ENCODE measurements around the gene CAND1. TPM values are rescaled to one million over a fixed set of nuclear protein-coding genes. Genes with fewer than 3 reads are reported as not detected.

The CAND1 gene
- total and polyA plus RNA-seq, 4 donors = 25.4 to 66.1 (median 45.7) TPM

DNA sequence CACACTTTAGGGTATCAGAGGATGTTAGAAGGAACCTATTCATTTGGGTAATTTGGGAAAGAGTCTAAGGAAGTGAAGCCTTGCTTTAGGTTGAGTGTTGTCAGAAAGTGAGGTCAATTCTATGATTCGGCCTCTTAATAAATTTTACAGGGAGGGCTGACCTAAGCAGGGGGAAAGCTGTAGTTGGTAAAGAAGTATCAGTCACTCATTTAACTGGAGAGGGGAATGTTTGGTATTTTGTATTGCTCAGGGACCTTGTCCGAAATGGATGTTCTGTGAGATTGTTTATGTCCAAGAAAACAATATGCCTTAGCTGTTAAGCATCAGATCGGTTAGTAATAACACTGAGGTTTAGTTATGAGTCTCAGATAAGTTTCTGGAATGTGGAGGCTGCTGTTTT, 7.3 kb downstream of the CAND1 start:
- Histone ChIP-seq H3K9me3 (ENCODE audit: control insufficient read depth in 4 of 4, low read length in 3 of 4) (no peaks in the 10 kb centered on the region), H3K27ac (ENCODE audit: low read depth in 1 of 2, low read length in 2 of 2) (no peak overlapping the region), H3K27me3 (ENCODE audit: control insufficient read depth in 4 of 4, insufficient read depth in 4 of 4, low read length in 3 of 4) (no peaks in the 10 kb centered on the region), H3K9ac (ENCODE audit: low read depth in 1 of 2, low read length in 2 of 2) (no peak overlapping the region), H3K4me3 (ENCODE audit: low read depth in 1 of 3, low read length in 3 of 3) (no peak overlapping the region), H3K4me1 (ENCODE audit: control insufficient read depth in 4 of 4, insufficient read depth in 4 of 4, low read length in 3 of 4) (peaks cover 5 to 28% (median 19%) of the 10 kb centered on the region in 4 donors), H3K36me3 (ENCODE audit: control insufficient read depth in 4 of 4, insufficient read depth in 3 of 4, low read depth in 1 of 4, low read length in 3 of 4) (no peaks in the 10 kb centered on the region)
- DNase-seq (ENCODE audit: low spot score) = no peak
- TF ChIP-seq TAF1 (conservative IDR thresholded peaks at IDR 0.05) = no peak
- no peak for TF ChIP-seq EGR1 (IDR thresholded peaks at IDR 0.05; ENCODE audit: low read depth in 2 of 2)
- 94% methylated on average over 3 of the region's 3 CpGs for WGBS

DNA sequence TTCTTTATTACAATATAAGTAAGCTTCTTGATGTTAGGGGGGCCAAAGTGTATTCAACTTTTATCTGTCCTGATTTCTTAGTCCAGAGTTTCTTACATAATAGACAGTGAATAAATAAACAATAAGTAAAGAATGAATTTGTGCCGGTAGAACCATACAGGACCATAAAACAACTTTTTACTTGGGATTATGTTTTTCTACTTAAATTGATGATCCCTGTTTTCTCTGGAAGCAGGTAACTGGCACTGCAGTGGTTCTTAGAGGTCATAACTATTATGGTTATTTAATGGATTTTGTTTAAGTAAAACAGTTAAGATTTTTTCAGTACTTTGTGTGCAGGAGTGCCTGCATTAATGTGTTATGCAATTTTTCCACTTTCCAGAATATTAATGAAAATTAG, 10.5 kb downstream of the CAND1 start:
- no peaks in the 10 kb centered on the region for H3K9me3 ChIP-seq (ENCODE audit: control insufficient read depth in 4 of 4, low read length in 3 of 4)
- no peak overlapping the region for H3K9ac ChIP-seq (ENCODE audit: low read depth in 1 of 2, low read length in 2 of 2)
- H3K36me3 ChIP-seq (ENCODE audit: control insufficient read depth in 4 of 4, insufficient read depth in 3 of 4, low read depth in 1 of 4, low read length in 3 of 4) = peaks cover 0 to 2% (median 0%) of the 10 kb centered on the region in 4 donors
- TF ChIP-seq HNF4G (IDR thresholded peaks at IDR 0.05) = no peak
- TF ChIP-seq RAD21 (IDR thresholded peaks at IDR 0.05) = no peak
- no peak for TF ChIP-seq RXRA (IDR thresholded peaks at IDR 0.05)
- no peak for TF ChIP-seq SP1 (IDR thresholded peaks at IDR 0.05)
- no peak for TF ChIP-seq EGR1 (IDR thresholded peaks at IDR 0.05; ENCODE audit: low read depth in 2 of 2)
- TF ChIP-seq, protein P1, sequence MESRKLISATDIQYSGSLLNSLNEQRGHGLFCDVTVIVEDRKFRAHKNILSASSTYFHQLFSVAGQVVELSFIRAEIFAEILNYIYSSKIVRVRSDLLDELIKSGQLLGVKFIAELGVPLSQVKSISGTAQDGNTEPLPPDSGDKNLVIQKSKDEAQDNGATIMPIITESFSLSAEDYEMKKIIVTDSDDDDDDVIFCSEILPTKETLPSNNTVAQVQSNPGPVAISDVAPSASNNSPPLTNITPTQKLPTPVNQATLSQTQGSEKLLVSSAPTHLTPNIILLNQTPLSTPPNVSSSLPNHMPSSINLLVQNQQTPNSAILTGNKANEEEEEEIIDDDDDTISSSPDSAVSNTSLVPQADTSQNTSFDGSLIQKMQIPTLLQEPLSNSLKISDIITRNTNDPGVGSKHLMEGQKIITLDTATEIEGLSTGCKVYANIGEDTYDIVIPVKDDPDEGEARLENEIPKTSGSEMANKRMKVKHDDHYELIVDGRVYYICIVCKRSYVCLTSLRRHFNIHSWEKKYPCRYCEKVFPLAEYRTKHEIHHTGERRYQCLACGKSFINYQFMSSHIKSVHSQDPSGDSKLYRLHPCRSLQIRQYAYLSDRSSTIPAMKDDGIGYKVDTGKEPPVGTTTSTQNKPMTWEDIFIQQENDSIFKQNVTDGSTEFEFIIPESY (IDR thresholded peaks at IDR 0.05) = no peak
- TF ChIP-seq TAF1 (conservative IDR thresholded peaks at IDR 0.05) = no peak
- no peak for TF ChIP-seq FOXA2 (IDR thresholded peaks at IDR 0.05)
- no peak for TF ChIP-seq NR2F2 (IDR thresholded peaks at IDR 0.05)
- TF ChIP-seq HNF4A (conservative IDR thresholded peaks at IDR 0.05) = no peak
- TF ChIP-seq, protein P2, sequence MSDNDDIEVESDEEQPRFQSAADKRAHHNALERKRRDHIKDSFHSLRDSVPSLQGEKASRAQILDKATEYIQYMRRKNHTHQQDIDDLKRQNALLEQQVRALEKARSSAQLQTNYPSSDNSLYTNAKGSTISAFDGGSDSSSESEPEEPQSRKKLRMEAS (IDR thresholded peaks at IDR 0.05) = no peak
- TF ChIP-seq, protein P3, sequence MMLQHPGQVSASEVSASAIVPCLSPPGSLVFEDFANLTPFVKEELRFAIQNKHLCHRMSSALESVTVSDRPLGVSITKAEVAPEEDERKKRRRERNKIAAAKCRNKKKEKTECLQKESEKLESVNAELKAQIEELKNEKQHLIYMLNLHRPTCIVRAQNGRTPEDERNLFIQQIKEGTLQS (IDR thresholded peaks at IDR 0.05) = no peak
- no peak for TF ChIP-seq YY1 (IDR thresholded peaks at IDR 0.05)
- TF ChIP-seq FOXA1 (IDR thresholded peaks at IDR 0.05) = no peak
- TF ChIP-seq JUND (IDR thresholded peaks at IDR 0.05) = no peak
- no peak for TF ChIP-seq GABPA (IDR thresholded peaks at IDR 0.05 in 1 of 2, conservative IDR thresholded peaks at IDR 0.05 in 1 of 2)
- TF ChIP-seq, protein P4, sequence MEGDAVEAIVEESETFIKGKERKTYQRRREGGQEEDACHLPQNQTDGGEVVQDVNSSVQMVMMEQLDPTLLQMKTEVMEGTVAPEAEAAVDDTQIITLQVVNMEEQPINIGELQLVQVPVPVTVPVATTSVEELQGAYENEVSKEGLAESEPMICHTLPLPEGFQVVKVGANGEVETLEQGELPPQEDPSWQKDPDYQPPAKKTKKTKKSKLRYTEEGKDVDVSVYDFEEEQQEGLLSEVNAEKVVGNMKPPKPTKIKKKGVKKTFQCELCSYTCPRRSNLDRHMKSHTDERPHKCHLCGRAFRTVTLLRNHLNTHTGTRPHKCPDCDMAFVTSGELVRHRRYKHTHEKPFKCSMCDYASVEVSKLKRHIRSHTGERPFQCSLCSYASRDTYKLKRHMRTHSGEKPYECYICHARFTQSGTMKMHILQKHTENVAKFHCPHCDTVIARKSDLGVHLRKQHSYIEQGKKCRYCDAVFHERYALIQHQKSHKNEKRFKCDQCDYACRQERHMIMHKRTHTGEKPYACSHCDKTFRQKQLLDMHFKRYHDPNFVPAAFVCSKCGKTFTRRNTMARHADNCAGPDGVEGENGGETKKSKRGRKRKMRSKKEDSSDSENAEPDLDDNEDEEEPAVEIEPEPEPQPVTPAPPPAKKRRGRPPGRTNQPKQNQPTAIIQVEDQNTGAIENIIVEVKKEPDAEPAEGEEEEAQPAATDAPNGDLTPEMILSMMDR (IDR thresholded peaks at IDR 0.05; ENCODE audit: low read depth, low read length, missing input control) = no peak
- TF ChIP-seq, protein P5, sequence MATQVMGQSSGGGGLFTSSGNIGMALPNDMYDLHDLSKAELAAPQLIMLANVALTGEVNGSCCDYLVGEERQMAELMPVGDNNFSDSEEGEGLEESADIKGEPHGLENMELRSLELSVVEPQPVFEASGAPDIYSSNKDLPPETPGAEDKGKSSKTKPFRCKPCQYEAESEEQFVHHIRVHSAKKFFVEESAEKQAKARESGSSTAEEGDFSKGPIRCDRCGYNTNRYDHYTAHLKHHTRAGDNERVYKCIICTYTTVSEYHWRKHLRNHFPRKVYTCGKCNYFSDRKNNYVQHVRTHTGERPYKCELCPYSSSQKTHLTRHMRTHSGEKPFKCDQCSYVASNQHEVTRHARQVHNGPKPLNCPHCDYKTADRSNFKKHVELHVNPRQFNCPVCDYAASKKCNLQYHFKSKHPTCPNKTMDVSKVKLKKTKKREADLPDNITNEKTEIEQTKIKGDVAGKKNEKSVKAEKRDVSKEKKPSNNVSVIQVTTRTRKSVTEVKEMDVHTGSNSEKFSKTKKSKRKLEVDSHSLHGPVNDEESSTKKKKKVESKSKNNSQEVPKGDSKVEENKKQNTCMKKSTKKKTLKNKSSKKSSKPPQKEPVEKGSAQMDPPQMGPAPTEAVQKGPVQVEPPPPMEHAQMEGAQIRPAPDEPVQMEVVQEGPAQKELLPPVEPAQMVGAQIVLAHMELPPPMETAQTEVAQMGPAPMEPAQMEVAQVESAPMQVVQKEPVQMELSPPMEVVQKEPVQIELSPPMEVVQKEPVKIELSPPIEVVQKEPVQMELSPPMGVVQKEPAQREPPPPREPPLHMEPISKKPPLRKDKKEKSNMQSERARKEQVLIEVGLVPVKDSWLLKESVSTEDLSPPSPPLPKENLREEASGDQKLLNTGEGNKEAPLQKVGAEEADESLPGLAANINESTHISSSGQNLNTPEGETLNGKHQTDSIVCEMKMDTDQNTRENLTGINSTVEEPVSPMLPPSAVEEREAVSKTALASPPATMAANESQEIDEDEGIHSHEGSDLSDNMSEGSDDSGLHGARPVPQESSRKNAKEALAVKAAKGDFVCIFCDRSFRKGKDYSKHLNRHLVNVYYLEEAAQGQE (IDR thresholded peaks at IDR 0.05) = no peak
- DNase-seq (ENCODE audit: low spot score) = no peak
- H3K4me1 ChIP-seq (ENCODE audit: control insufficient read depth in 4 of 4, insufficient read depth in 4 of 4, low read length in 3 of 4) = peaks cover 5 to 16% (median 12%) of the 10 kb centered on the region in 4 donors
- H3K4me3 ChIP-seq (ENCODE audit: low read depth in 1 of 3, low read length in 3 of 3) = no peak overlapping the region
- no peak overlapping the region for H3K27ac ChIP-seq (ENCODE audit: low read depth in 1 of 2, low read length in 2 of 2)
- H3K27me3 ChIP-seq (ENCODE audit: control insufficient read depth in 4 of 4, insufficient read depth in 4 of 4, low read length in 3 of 4) = no peaks in the 10 kb centered on the region
- WGBS = 26% methylated on average over 1 of the region's 1 CpG
